Pancreas (tissue), 10 donors: ENCODE results near the gene ACSS1. TPM values are rescaled to one million over a fixed set of nuclear protein-coding genes. Genes with fewer than 3 reads are reported as not detected.

ENCODE experiments used
- ATAC-seq, 4 donors: fragments of 200-7000 bp; cut with Tn5 transposase; one replicate each; pipeline versions ENCODE4 v1.8.0 to v1.9.1; 2020; ENCODE audit warnings: mild to moderate bottlenecking in 4 of 4, moderate library complexity in 4 of 4
- DNase-seq, 6 donors: peaks; one replicate each; pipeline ENCODE4 v3.0.0-alpha.2; 2020
- FAIRE-seq: peaks from 2 replicates; lab custom pipeline; 2012; peaks lifted over from hg19 to GRCh38; lab: Jason Lieb, UNC
- H3K27ac ChIP-seq, 4 donors: fragments of 200-600 bp; sonication (generic); 1 replicate in 3 of 4; 2 replicates in 1 of 4; pipeline versions ENCODE4 v1.5.0 to v1.8.0; 2020
- H3K27me3 ChIP-seq, 4 donors: fragments of 200-600 bp; one replicate each; pipeline ENCODE4 v1.8.0; 2021
- H3K36me3 ChIP-seq, 3 donors: fragments of 200-600 bp; sonication (generic) in 1 of 3; one replicate each; pipeline versions ENCODE4 v1.5.0 to v1.8.0; 2020 to 2021
- H3K4me1 ChIP-seq, 3 donors: fragments of 200-600 bp; one replicate each; pipeline ENCODE4 v1.8.0; 2021
- H3K4me3 ChIP-seq, 4 donors: fragments of 200-600 bp; sonication (generic) in 2 of 4; one replicate each; pipeline versions ENCODE4 v1.5.0 to v1.8.0; 2020 to 2021
- H3K9me3 ChIP-seq, 4 donors: fragments of 200-600 bp; one replicate each; pipeline ENCODE4 v1.8.0; 2021
- WGBS, 2 donors: extraction: QIAGEN DNeasy Blood & Tissue Kit; methylation state at CpG; one replicate each; pipeline ENCODE4 v1.1.7; 2013; 5-methylcytosine and 5-hydroxymethylcytosine counted together
- intact Hi-C, 3 donors: fragments of 100-400 bp; cut with DNase I; formaldehyde crosslinking; loops; one replicate each; pipeline versions ENCODE4 v1.11.1 to v1.14.2; 2022
- polyA plus RNA-seq, 2 donors: library from polyadenylated mRNA; stranded (reverse); fragments of 200-250 nt; gene quantifications; one replicate each; pipeline ENCODE4 v1.2.3, GENCODE V29; 2013
- total RNA-seq, 6 donors: library from RNA; stranded (reverse); fragmentation: NEBNext Ultra II Directional in 4 of 6; extraction: Animal tissue kit (Norgen Biotek cat#: 25700) in 4 of 6; gene quantifications; one replicate each; pipeline versions ENCODE4 v1.2.1 to v1.2.4, GENCODE V29; 2021 to 2023
- TF ChIP-seq, protein P1 (sequence below), 4 donors: fragments of 200-600 bp; sonication (generic) in 3 of 4; IDR thresholded peaks; one replicate each; pipeline versions ENCODE4 v1.5.0 to v1.8.0; 2021; ENCODE audit warnings: antibody characterized with exemption in 4 of 4
- donor health status: healthy with polysubstance abuse.
- donor health status: DM: no; HTN: no; CAD: no; lungs with moderate emphysema.
- donor health status: DM: no; HTN: no; CAD: no.
- donor health status: control.
- donor health status: control.
- donor health status: Bipolar disorder and iron deficiency.
- donor health status: DM: yes; HTN: yes; CAD: no.
- donor health status: DM: no; HTN: no; CAD: no.
- donor health status: DM: no; HTN: no; CAD: no.
- donor health status: DM: yes; HTN: yes; CAD: no.

The ACSS1 gene
- total and polyA plus RNA-seq, 8 donors = 30.4 to 47.2 (median 36.0) TPM

DNA sequence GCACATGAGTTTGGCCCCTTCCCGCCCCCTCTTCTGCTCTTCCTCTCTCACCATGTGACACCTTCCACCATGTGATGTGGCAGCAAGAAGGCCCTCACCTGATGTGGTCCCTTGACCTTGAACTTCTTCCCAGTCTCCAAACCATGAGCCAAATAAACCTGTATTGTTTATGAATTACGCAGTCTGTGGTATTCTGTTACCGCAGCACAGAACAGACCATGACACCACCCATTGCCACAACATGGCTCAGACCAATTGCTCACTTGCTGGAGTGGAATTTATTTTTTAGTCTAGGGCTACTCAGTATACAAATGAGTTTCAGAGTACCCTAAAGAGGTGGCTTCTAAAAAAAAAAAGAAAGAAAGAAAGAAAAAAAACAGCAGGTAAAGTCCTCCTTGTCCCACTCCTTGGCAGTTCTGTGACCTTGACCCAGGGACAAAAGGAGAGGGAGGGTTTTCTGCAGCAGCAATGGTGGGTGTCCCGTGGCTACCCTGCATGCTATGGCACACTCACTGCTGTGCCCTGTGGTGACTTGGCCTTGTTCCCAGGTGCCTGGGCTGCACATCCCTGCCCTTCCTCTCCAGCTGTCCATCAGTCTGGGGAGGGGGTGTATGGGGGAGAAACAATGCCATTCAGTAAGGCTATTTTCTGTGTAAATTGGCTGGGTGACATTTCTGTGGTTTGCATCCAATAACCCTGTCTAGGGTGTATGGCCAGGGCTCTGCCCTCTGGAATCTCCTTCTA lies 29.4 kb upstream of the ACSS1 start:
- Histone ChIP-seq H3K27me3 (peaks cover 0 to 16% (median 1%) of the 10 kb centered on the region in 4 donors), H3K27ac (no peak overlapping the region), H3K9me3 (no peaks in the 10 kb centered on the region), H3K4me1 (peaks cover 9 to 17% (median 11%) of the 10 kb centered on the region in 3 donors), H3K36me3 (no peaks in the 10 kb centered on the region), H3K4me3 (no peak overlapping the region)
- 81 to 91% methylated on average over 4 of the region's 4 CpGs for WGBS, 2 donors
- no peak for DNase-seq
- intact Hi-C loops = loop anchor here in 1 of 3 donors (10.0 kb wide), 1 partner anchor 87 kb away; no protein-coding TSS in a partner anchor
- no peak for ATAC-seq
- TF ChIP-seq, protein P1, sequence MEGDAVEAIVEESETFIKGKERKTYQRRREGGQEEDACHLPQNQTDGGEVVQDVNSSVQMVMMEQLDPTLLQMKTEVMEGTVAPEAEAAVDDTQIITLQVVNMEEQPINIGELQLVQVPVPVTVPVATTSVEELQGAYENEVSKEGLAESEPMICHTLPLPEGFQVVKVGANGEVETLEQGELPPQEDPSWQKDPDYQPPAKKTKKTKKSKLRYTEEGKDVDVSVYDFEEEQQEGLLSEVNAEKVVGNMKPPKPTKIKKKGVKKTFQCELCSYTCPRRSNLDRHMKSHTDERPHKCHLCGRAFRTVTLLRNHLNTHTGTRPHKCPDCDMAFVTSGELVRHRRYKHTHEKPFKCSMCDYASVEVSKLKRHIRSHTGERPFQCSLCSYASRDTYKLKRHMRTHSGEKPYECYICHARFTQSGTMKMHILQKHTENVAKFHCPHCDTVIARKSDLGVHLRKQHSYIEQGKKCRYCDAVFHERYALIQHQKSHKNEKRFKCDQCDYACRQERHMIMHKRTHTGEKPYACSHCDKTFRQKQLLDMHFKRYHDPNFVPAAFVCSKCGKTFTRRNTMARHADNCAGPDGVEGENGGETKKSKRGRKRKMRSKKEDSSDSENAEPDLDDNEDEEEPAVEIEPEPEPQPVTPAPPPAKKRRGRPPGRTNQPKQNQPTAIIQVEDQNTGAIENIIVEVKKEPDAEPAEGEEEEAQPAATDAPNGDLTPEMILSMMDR (IDR thresholded peaks at IDR 0.05) = no peak
- no peak for FAIRE-seq

DNA sequence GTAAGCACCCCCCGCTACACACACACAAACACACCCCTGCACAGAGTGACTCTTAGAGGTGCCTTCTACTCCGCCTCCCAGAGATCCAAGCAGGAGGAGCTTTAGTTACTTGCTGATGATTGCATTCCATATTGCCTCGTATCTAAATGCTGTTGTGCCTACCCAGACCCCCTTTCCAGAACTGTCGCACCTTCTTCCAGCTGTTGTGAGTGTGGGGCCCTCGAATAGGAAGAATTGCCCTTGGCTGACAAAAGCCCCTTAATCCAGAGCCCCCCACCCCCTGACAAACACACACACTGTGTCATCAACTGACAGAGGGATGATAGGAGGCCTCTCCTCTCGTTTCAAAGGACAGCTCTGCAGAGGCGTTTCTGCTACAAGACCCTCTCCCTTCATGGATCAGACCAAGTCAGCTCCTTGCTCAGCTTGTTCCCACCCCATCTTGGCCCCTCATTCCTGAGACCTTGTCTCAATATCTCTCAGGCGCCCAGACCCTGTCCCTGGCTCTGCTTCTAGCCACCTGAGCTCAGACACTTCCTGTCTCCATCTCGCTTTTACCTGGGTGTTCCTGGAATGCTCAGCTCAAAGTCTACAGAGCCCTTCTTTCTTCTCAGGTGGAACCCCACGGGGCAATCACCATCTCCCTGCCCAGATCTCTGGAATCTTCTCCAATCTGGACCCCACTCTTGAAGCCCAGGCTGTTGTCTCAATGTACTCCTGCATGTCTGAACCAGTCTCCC lies 28.0 kb upstream of the ACSS1 start:
- no peak for FAIRE-seq

DNA sequence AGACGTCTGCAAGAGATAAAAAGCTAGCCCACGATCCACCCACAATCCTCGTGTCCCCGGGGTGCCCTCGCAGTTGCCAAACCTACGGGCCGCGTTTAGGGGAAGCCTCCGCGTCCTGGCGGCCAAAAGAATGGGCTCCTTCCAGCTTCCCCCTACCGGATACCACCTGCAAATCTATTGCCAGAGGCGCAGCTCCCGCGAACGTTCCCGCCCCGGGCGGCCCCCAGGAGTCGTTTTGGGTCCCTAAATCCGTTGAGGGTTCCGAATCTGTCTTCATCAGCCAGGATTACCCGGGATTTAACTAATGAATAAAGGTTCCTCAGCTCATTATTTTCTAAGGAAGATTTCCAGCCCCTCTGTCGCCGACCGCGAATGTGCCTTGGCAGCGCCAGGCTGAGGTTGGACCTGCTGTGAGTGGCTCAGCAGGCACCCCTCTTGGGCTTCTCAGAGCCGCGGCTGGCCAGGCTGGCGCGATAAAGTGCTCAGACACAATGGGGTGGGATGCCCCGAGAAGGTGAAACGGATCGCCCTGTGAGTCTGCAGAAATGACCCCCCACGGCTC lies 26.8 kb upstream of the ACSS1 start:
- FAIRE-seq (no peak), ATAC-seq (peak in 3 of 4 donors; percentile 28 to 39 (median 31)), DNase-seq (no peak)
- 3% methylated on average over 36 of the region's 36 CpGs for WGBS, 2 donors
- peak overlapping the region in 2 of 4 donors; percentile 24 for H3K4me3 ChIP-seq
- H3K9me3 ChIP-seq = no peaks in the 10 kb centered on the region
- intact Hi-C loops = loop anchor here in 1 of 3 donors (10.0 kb wide), 1 partner anchor 90 kb away; no protein-coding TSS in a partner anchor
- H3K36me3 ChIP-seq = no peaks in the 10 kb centered on the region
- TF ChIP-seq, protein P1 (IDR thresholded peaks at IDR 0.05) = no peak
- H3K4me1 ChIP-seq = peaks cover 9 to 20% (median 11%) of the 10 kb centered on the region in 3 donors
- H3K27ac ChIP-seq = no peak overlapping the region
- peaks cover 0 to 23% (median 9%) of the 10 kb centered on the region in 4 donors for H3K27me3 ChIP-seq

More for the DNA sequence above, 28.0 kb upstream of the ACSS1 start:
- Histone ChIP-seq H3K4me1 (peaks cover 9 to 20% (median 11%) of the 10 kb centered on the region in 3 donors), H3K9me3 (no peaks in the 10 kb centered on the region), H3K4me3 (no peak overlapping the region), H3K36me3 (no peaks in the 10 kb centered on the region), H3K27me3 (peaks cover 0 to 17% (median 8%) of the 10 kb centered on the region in 4 donors), H3K27ac (no peak overlapping the region)
- DNase-seq (no peak), ATAC-seq (no peak)
- intact Hi-C loops = loop anchor here in 1 of 3 donors (10.0 kb wide), 1 partner anchor 89 kb away; no protein-coding TSS in a partner anchor
- TF ChIP-seq, protein P1 (IDR thresholded peaks at IDR 0.05) = no peak
- 80 to 84% methylated on average over 10 of the region's 10 CpGs for WGBS, 2 donors

DNA sequence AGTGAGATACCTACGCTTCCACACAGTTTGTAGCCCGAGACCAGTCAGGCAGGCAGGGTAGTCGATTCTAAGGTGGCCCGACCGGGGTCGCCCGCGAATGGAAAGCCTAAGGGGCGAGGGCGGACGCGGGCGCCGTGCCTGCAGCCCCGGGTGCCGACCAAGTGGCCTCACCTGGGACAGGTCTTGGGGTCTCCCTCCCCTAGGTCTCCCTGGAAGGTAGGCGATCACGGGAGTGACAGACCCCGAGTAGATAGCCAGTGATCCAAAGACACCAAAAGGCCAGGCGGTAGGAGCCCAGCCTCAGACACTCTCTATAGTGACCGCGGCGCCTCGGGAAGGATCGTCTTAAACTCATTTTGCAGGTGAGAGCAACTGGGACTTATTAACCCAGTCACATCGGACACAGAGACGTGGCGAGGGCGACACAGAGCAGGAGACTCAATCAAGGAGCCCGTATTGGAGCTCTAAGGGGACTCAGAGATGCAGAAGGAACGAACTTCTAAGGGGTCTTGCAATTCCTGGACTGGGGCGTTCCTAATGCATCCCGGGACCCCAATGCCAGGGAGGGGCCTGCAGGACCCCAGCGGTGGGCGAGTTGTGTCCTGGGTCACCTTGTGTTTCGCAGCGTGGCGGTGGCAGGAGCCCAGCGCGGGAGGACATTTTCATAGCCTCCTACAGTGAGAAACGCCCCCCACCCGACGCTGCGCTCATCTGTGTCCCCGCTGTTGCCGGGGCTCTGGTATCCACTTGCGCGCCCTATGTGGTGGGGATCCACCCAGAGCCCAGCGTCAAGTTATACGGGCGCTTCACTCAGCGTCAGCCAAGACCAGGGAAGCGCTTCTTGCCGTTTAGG lies 26.1 kb upstream of the ACSS1 start:
- Histone ChIP-seq H3K36me3 (no peaks in the 10 kb centered on the region), H3K4me3 (peak overlapping the region in 3 of 4 donors; percentile 1 to 24 (median 24)), H3K4me1 (peaks cover 9 to 20% (median 11%) of the 10 kb centered on the region in 3 donors), H3K27ac (no peak overlapping the region), H3K27me3 (peaks cover 0 to 24% (median 9%) of the 10 kb centered on the region in 4 donors), H3K9me3 (no peaks in the 10 kb centered on the region)
- TF ChIP-seq, protein P1 (IDR thresholded peaks at IDR 0.05) = peak in 1 of 4 donors; percentile 43
- intact Hi-C loops = loop anchor here in 1 of 3 donors (10.0 kb wide), 1 partner anchor 91 kb away; no protein-coding TSS in a partner anchor
- no peak for FAIRE-seq
- ATAC-seq = peak; percentile 8 to 86 (median 77)
- DNase-seq = peak in 2 of 6 donors; percentile 54 to 60
- WGBS, 2 donors = 5 to 6% methylated on average over 54 of the region's 54 CpGs
